HG03097 (cell line): ENCODE measurements around the gene TNS4.

Experiments used
- ATAC-seq: cut with Tn5 transposase; IDR thresholded peaks from one replicate; pipeline ENCODE4 v1.9.1; 2021; ENCODE audit not compliant: unreplicated experiment, low FRiP score

The TNS4 gene

GRCh38 chr17:40443196-40443987 is 58.0 kb downstream of the TNS4 start, which contains the start of gene IGFBP4:
Gene IGFBP4, plus strand, starts transcription at chr17:40443450. Its CDS starts 286 bp downstream, at chr17:40443736.
- ATAC-seq: no peak

DNA sequence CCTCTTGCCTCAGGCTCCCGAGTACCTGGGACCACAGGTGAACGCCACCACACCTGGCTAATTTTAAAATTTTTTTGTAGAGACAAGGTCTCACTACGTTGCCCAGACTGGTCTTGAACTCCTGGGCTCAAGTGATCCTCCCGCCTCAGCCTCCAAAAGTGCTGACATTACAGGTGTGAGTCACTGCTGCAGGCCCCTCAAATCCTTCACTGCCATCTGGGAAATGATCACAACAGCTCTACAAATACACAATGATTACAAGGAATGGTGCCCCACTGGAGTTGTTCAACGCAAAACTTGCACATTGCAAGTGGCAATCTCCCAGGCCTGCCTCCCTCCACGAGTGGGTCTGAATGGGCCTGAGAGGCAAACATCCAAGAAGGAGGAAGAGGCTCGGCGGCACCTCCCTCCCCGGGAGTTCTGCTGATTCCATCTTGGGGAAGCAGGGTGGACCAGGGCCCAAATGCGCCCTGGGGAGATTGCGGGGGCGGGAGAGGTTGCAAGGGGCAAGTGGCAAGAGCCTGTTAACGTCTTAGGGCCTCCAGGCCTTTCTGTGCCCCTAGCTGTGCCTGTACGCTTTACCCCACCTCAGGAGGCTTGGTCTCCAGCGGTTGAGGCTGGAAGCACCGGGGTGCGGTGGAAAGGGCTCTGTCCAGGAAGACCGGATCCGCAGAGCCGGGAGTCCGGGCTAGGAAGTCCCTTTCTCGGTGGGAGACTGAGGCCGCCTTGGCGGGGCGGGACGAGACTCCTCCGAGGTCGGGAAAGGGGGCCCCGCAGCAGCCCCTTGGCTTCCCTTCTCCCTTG is 58.8 kb downstream of the TNS4 start:
- no peak for ATAC-seq

- no peak for ATAC-seq
These were observed 61.3 kb downstream of the TNS4 start for GRCh38 chr17:40440166-40440565.

DNA sequence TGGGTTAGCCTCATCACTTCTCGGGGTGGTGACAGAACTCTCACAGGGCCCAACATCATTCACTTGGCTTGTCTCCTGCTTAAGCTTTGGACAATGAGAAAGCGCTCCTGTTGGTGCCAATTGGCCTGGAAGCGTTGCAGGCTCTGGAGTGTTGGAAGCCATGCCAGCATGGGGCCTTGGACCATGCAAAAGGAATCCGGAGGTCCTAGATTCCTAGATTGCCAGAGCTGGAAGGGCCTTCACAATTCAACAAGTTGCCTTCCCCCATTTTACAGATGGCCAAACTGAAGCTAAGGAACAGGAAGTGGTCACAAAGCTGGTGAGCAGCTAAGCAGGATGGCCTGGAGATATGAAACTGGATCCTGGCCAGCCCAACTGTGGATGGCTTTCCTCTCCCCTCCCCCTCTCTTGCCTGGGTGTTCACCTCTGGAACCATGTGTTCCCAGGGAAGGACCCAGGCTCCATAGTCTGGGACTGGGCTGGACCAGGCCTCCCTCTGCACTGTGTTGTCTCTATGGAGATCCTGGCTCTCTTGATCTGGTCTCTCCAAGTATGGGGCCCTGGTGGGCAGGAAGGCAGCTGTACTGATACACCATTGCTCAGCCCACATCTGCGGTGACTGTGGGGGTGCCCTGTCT is 64.2 kb downstream of the TNS4 start:
- ATAC-seq: no peak

- no peak for ATAC-seq
These were observed 64.8 kb downstream of the TNS4 start for GRCh38 chr17:40436636-40437035.

DNA sequence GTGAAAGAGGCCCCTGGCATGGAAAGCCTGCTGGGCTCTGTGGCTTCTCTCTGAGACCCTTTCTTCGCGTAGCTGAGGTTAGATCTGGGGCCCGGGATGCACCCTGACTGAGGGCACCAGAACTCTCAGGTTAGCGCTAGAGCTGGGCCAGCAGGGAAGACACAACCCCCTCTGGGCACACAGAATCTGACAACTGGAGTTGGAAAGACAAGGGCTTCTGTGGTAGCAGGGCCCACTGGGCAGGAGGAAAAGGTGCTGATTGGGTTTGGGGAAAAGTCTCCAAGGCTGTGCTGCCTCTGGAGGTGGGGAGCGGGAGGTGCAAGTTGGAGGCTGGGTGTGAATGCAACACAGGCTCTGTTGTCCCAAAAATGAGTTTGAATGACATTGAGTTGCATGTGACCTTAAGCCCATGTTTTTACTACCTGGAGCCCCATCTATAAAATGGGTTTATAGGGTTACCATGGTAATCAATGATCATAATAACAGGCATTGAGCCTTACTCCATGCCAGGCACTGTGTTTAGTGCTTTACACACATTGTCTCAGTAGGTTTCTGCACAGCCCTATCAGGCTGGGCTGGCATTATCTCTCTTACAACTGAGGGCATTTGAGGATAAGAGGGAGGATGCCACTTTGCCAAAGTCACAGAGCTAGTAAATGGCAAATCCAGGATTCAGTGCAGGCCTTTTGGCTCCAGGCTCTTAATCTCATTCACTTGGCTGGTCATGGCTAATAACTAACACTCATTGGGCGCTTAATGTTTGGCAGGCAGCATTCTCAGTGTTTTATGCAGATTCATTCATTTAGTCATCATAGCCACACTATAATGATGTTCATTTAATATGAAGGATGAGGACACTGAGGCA is 67.6 kb downstream of the TNS4 start:
- ATAC-seq: no peak

DNA sequence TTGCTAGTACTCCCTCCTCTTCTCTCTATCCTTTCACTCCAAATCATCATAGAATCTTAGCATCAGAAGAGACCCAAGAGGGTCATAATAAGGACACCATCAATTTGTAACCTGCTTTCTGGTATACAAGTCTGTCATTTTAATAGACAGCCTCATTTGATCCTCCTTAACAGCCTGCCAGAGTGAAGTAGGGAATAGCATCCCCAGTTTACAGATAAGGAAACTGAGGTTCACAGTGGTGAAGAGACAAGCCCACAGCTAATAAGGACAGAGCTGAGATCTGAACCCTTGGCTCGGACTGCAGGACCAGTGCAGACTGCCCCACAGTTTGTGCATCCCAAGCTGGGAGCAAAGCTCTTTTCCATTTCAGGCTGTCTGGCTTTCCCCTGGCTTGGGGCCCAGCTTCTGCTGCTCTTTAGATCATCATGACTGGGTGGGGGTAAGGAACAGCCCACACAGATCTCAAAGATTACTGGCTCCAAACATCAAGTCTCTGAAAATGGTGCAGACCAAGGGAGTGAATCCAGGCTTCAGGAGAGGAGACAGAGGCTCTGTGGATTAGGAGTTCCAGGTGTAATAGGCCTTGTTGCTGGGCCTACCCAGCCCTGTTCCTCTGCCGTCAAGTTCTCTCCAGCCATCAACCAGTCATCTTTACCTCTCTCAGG is 68.4 kb downstream of the TNS4 start:
- no peak for ATAC-seq

DNA sequence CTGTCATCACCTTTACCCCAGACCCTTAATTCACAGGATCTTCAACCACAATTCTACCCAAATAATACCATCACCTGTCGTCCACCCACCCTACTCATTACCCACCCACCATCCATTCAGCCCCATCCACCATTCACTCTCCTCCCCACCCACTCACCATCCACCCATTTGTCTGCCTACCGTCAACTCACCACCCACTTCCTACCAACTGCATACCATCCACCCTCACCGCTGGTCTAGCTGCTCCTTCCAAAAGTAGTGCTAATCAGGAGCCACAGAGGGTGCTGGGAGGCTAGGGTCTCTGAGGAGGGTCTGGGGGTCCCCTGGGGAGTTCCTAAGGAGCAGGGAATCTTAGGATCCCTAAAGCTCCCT is 70.2 kb downstream of the TNS4 start:
- no peak for ATAC-seq

- no peak for ATAC-seq
These were observed 70.9 kb downstream of the TNS4 start for GRCh38 chr17:40430272-40431230.

- no peak for ATAC-seq
These were observed 74.4 kb downstream of the TNS4 start for GRCh38 chr17:40427002-40427491.
